Activated CD4-positive, alpha-beta memory T cell treated with anti-CD3 and anti-CD28 coated beads, Interleukin-2, amount 10 ng/mL, durations not matched to agents 7 days and 5 days (primary cell): ENCODE measurements around the gene NOA1. TPM values are rescaled to one million over a fixed set of nuclear protein-coding genes. Genes with fewer than 3 reads are reported as not detected.

ENCODE experiments used
- total RNA-seq, 2 experiments: library from RNA; stranded (reverse); gene quantifications; one replicate each; pipeline ENCODE4 v1.2.3, GENCODE V29; 2021

NOA1 gene
- total RNA-seq, 2 experiments from 2014 or later: 22.1 to 22.6 TPM

Other genes with a start within 250 kb of the NOA1 start
- 1 to 10 TPM in 1 of 2 experiments, not detected in 1; 1.0 TPM for gene SPINK2, start 155.9 kb downstream of the NOA1 start, total RNA-seq
- 10 to 100 TPM; 54.7 to 58.3 TPM for gene REST, start 69.7 kb downstream of the NOA1 start, total RNA-seq
- 100 to 1,000 TPM; 107 to 109 TPM for gene POLR2B, start 1.3 kb upstream of the NOA1 start, total RNA-seq
- gene IGFBP7, start 132.8 kb upstream of the NOA1 start, total RNA-seq: not detected